GM18909 (cell line): Measurements from ENCODE around the gene PCDHGA12.
"Not testable (repeated sequence)": the region's sequence is repeated elsewhere in the genome, so short reads cannot be mapped to it uniquely, and the experiment has no call there.

Experiments used
- ATAC-seq: cut with Tn5 transposase; IDR thresholded peaks from one replicate; pipeline ENCODE4 v1.9.1; 2021; ENCODE audit warnings: mild to moderate bottlenecking; ENCODE audit not compliant: unreplicated experiment, poor library complexity

PCDHGA12 gene

DNA sequence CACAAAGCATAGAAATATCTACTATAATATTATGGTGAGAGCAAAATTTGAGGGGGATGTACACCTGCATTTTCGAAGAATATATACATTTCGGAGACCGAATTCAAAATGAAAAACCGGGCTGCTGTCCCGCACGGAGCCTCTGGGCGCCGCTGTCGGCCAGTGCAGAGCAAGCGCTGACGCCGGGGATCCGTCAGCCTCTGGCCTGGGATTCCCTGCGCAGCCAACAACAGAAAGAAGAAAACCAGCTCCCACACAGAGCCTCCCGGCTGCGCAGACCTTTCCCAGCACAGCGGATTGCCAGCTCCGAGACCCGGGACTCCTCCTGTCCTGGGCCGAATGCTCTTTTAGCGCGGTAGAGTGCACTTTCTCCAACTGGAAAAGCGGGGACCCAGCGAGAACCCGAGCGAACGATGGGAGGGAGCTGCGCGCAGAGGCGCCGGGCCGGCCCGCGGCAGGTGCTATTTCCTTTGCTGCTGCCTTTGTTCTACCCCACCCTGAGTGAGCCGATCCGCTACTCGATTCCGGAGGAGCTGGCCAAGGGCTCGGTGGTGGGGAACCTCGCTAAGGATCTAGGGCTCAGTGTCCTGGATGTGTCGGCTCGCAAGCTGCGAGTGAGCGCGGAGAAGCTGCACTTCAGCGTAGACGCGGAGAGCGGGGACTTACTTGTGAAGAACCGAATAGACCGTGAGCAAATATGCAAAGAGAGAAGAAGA is 22.4 kb upstream of the PCDHGA12 start, which contains the start of gene PCDHGB6:
TSS of gene PCDHGB6 (plus strand) at position 232 of the 716 bp plus-strand sequence. CDS start at position 414, 182 bp downstream.
- ATAC-seq = peak; percentile 70

DNA sequence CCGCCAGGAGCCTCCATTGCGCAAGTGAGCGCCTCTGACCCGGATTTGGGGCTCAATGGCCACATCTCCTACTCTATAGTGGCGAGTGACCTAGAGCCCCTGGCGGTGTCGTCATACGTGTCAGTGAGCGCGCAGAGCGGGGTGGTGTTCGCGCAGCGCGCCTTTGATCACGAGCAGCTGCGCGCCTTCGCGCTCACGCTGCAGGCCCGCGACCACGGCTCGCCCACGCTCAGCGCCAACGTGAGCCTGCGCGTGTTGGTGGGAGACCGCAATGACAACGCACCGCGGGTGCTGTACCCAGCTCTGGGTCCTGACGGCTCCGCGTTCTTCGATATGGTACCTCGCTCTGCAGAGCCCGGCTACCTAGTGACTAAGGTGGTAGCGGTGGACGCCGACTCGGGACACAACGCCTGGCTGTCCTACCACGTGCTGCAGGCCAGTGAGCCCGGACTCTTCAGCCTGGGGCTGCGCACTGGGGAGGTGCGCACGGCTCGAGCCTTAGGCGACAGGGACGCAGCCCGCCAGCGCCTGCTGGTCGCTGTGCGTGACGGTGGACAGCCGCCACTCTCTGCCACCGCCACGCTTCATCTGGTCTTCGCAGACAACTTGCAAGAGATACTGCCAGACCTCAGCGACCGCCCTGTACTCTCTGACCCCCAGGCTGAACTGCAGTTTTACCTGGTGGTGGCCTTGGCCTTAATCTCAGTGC is 20.6 kb upstream of the PCDHGA12 start:
- ATAC-seq = no peak

DNA sequence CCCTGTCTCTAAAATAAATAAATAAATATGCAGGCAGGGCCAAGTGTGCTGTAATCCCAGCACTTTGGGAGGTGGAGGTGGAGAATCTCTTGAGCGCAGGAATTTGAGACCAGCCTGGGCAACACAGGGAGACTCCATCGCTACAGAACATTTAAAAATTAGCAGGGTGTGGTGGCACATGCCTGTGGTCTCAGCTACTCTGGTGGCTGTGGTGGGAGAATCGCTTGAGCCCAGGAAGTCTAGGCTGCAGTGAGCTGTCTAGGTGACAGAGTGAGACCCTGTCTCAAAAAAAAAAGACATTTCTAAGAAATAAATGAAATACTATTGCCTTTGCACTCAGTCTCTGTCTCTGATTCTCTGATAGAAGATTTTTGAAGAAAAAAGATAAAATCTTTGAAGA is 18.7 kb upstream of the PCDHGA12 start:
- ATAC-seq = no peak

DNA sequence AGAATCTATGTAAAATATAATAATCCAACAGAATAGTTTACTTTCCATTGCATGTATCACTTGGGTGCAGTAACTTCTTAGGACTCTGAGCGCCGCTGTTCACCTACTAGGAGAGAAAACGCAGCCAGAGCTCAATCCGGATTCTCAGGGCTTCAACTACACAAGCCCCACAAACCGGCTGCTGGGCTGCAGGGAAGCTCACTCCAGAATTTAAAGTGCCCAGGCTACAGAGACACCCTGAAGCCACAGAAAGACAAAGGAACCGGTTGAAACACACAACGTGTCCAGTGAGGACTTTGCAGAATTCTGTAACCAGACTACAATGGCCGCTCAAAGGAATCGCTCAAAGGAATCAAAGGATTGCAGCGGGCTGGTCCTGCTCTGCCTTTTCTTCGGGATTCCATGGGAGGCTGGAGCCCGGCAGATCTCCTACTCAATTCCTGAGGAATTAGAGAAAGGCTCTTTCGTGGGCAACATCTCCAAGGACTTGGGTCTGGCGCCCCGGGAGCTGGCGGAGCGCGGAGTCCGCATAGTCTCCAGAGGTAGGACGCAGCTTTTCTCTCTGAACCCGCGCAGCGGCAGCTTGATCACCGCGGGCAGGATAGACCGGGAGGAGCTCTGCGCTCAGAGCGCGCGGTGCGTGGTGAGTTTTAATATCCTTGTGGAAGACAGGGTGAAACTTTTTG is 17.3 kb upstream of the PCDHGA12 start, which contains the start of gene PCDHGA10:
TSS of gene PCDHGA10 (plus strand) at position 134 of the 686 bp plus-strand sequence. CDS start at position 323, 189 bp downstream.
- peak; percentile 79 for ATAC-seq

- no peak for ATAC-seq
Observed at GRCh38 chr5:141413540-141414069, 16.7 kb upstream of the PCDHGA12 start.

GRCh38 chr5:141414548-141415274 is 15.6 kb upstream of the PCDHGA12 start:
- not testable (repeated sequence) for ATAC-seq

DNA sequence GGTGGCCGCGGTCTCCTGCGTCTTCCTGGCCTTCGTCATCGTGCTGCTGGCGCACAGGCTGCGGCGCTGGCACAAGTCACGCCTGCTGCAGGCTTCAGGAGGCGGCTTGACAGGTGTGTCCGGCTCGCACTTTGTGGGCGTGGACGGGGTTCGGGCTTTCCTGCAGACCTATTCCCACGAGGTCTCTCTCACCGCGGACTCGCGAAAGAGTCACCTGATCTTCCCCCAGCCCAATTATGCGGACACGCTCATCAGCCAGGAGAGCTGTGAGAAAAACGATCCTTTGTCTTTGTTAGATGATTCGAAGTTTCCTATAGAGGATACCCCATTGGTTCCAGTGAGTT is 15.1 kb upstream of the PCDHGA12 start:
- not testable (repeated sequence) for ATAC-seq

DNA sequence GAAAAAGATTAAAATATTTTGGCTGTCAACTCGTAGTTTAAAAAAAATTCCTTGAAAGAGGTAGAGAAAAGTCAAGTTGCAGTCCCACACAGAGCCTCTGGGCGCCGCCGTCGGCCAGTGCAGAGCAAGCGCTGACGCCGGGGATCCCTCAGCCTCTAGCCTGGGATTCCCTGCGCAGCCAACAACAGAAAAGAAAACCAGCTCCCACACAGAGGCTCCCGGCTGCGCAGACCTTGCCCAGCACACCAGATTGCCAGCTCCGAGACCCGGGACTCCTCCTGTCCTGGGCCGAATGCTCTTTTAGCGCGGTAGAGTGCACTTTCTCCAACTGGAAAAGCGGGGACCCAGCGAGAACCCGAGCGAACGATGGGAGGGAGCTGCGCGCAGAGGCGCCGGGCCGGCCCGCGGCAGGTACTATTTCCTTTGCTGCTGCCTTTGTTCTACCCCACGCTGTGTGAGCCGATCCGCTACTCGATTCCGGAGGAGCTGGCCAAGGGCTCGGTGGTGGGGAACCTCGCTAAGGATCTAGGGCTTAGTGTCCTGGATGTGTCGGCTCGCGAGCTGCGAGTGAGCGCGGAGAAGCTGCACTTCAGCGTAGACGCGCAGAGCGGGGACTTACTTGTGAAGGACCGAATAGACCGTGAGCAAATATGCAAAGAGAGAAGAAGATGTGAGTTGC is 12.7 kb upstream of the PCDHGA12 start, which contains the start of gene PCDHGB7:
TSS of gene PCDHGB7 (plus strand) at position 184 of the 679 bp plus-strand sequence. CDS start at position 367, 183 bp downstream.
- peak; percentile 85 for ATAC-seq

DNA sequence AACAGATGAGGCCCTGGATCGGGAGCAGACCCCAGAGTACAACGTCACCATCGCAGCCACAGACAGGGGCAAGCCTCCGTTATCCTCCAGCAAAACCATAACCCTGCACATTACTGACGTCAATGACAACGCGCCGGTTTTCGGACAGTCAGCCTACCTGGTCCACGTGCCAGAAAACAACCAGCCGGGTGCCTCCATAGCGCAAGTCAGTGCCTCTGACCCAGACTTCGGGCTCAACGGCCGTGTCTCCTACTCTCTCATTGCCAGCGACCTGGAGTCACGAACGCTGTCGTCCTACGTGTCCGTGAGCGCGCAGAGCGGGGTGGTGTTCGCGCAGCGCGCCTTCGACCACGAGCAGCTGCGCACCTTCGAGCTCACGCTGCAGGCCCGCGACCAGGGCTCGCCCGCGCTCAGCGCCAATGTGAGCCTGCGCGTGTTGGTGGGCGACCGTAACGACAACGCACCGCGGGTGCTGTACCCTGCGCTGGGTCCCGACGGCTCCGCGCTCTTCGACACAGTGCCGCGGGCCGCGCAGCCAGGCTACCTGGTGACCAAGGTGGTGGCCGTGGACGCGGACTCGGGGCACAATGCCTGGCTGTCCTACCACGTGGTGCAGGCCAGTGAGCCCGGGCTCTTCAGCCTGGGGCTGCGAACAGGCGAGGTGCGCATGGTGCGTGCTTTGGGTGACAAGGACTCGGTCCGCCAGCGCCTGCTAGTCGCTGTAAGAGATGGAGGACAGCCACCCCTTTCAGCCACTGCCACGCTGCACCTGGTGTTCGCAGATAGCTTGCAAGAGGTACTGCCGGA is 11.0 kb upstream of the PCDHGA12 start:
- no peak for ATAC-seq

GRCh38 chr5:141420855-141421488 is 9.3 kb upstream of the PCDHGA12 start, which contains the start of gene PCDHGA11:
Gene PCDHGA11, plus strand, starts transcription at chr5:141421051. Its CDS starts 177 bp downstream, at chr5:141421228.
- peak; percentile 46 for ATAC-seq

DNA sequence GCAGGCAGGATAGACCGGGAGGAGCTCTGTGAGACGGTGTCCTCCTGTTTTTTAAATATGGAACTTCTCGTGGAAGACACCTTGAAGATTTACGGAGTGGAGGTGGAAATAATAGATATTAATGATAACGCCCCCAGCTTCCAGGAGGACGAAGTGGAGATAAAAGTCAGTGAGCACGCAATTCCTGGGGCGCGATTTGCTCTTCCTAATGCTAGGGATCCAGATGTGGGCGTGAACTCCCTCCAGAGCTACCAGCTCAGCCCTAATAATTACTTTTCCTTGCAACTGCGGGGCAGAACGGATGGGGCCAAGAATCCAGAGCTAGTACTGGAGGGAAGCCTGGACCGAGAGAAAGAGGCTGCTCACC is 8.8 kb upstream of the PCDHGA12 start:
- ATAC-seq = no peak

GRCh38 chr5:141422742-141423291 is 7.5 kb upstream of the PCDHGA12 start:
- no peak for ATAC-seq

DNA sequence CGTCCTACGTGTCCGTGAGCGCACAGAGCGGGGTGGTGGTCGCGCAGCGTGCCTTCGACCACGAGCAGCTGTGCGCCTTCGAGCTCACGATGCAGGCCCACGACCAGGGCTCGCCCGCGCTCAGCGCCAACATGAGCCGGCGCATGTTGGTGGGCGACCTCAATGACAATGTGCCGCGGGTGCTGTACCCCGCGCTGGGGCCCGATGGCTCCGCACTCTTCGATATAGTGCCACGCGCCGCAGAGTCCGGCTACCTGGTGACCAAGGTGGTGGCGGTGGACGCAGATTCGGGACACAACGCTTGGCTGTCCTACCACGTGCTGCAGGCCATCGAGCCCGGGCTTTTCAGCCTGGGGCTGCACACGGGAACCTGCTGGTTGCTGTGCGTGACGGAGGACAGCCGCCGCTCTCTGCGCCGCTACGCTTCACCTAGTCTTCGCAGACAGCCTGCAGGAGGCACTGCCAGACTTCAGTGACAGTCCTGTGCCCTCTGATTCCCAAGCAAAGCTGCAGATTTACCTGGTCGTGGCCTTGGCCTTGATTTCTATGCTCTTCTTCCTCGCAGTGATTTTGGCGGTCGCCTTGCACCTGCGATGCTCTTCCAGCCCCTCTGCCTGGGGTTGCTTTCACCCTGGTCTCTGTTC is 2.4 kb upstream of the PCDHGA12 start:
- no peak for ATAC-seq

- ATAC-seq = no peak
Observed at GRCh38 chr5:141431286-141431685, 979 bp downstream of the PCDHGA12 start.

DNA sequence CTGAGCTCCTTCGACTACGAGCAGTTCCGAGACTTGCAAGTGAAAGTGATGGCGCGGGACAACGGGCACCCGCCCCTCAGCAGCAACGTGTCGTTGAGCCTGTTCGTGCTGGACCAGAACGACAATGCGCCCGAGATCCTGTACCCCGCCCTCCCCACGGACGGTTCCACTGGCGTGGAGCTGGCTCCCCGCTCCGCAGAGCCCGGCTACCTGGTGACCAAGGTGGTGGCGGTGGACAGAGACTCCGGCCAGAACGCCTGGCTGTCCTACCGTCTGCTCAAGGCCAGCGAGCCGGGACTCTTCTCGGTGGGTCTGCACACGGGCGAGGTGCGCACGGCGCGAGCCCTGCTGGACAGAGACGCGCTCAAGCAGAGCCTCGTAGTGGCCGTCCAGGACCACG is 2.0 kb downstream of the PCDHGA12 start:
- ATAC-seq = not testable (repeated sequence)

GRCh38 chr5:141432726-141433125 is 2.4 kb downstream of the PCDHGA12 start:
- ATAC-seq = not testable (repeated sequence)

DNA sequence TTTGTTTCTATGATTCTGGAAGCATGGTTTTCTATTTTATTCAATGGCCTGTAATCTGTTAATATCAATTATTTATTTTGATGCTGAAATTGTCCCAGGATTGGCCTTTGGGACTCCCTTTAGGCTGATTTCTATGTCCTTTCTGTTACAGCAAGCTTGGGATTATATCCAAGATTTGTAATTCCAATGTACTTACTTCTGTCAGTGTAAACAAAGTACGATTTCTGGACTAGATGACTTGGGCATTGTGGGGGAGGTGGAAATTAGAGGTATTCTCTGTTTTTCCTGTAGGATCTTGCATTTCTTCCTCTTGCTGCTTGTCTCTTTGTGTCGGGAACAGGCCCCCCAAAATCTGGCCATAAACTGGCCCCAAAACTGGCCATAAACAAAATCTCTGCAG is 3.7 kb downstream of the PCDHGA12 start:
- ATAC-seq = no peak
